ENCODE data around the gene SPPL3. TPM values are rescaled to one million over a fixed set of nuclear protein-coding genes. Genes with fewer than 3 reads are reported as not detected.

The SPPL3 gene
- total RNA-seq, 1 donor from 2014 or later = 51.3 TPM

- TF ChIP-seq CTCF (IDR thresholded peaks at IDR 0.05) = no peak
- no peak for DNase-seq (ENCODE audit: low spot score)
- no peaks in the 10 kb centered on the region for H3K36me3 Mint-ChIP-seq (ENCODE audit: low read depth)
- no peaks in the 10 kb centered on the region for H3K27me3 Mint-ChIP-seq (ENCODE audit: low read depth)
- H3K4me3 Mint-ChIP-seq (ENCODE audit: unreplicated experiment) = no peak overlapping the region
- H3K27ac Mint-ChIP-seq (ENCODE audit: unreplicated experiment) = peak overlapping the region; percentile 14
- H3K4me1 Mint-ChIP-seq (ENCODE audit: low read depth) = peaks cover 56% of the 10 kb centered on the region
- H3K9me3 Mint-ChIP-seq (ENCODE audit: low read depth) = no peaks in the 10 kb centered on the region
These were observed 52.7 kb downstream of the SPPL3 start for GRCh38 chr12:120851444-120851843.

GRCh38 chr12:120849765-120850164, 54.4 kb downstream of the SPPL3 start:
- H3K27ac Mint-ChIP-seq (ENCODE audit: unreplicated experiment) = peak overlapping the region; percentile 79
- no peak overlapping the region for H3K4me3 Mint-ChIP-seq (ENCODE audit: unreplicated experiment)
- H3K4me1 Mint-ChIP-seq (ENCODE audit: low read depth) = peaks cover 51% of the 10 kb centered on the region
- no peak for DNase-seq (ENCODE audit: low spot score)
- no peaks in the 10 kb centered on the region for H3K27me3 Mint-ChIP-seq (ENCODE audit: low read depth)
- peak; percentile 30 for TF ChIP-seq CTCF (IDR thresholded peaks at IDR 0.05)
- no peaks in the 10 kb centered on the region for H3K9me3 Mint-ChIP-seq (ENCODE audit: low read depth)
- H3K36me3 Mint-ChIP-seq (ENCODE audit: low read depth) = no peaks in the 10 kb centered on the region

GRCh38 chr12:120847814-120848213, 56.3 kb downstream of the SPPL3 start:
- no peaks in the 10 kb centered on the region for H3K36me3 Mint-ChIP-seq (ENCODE audit: low read depth)
- no peaks in the 10 kb centered on the region for H3K27me3 Mint-ChIP-seq (ENCODE audit: low read depth)
- H3K27ac Mint-ChIP-seq (ENCODE audit: unreplicated experiment) = no peak overlapping the region
- H3K9me3 Mint-ChIP-seq (ENCODE audit: low read depth) = no peaks in the 10 kb centered on the region
- peaks cover 47% of the 10 kb centered on the region for H3K4me1 Mint-ChIP-seq (ENCODE audit: low read depth)
- DNase-seq (ENCODE audit: low spot score) = no peak
- no peak for TF ChIP-seq CTCF (IDR thresholded peaks at IDR 0.05)
- H3K4me3 Mint-ChIP-seq (ENCODE audit: unreplicated experiment) = no peak overlapping the region

GRCh38 chr12:120847392-120847791, 56.8 kb downstream of the SPPL3 start:
- H3K27me3 Mint-ChIP-seq (ENCODE audit: low read depth) = no peaks in the 10 kb centered on the region
- no peaks in the 10 kb centered on the region for H3K9me3 Mint-ChIP-seq (ENCODE audit: low read depth)

GRCh38 chr12:120846721-120847120, 57.4 kb downstream of the SPPL3 start:
- no peaks in the 10 kb centered on the region for H3K9me3 Mint-ChIP-seq (ENCODE audit: low read depth)
- H3K27ac Mint-ChIP-seq (ENCODE audit: unreplicated experiment) = peak overlapping the region; percentile 60
- no peak for DNase-seq (ENCODE audit: low spot score)
- peaks cover 52% of the 10 kb centered on the region for H3K4me1 Mint-ChIP-seq (ENCODE audit: low read depth)
- no peaks in the 10 kb centered on the region for H3K27me3 Mint-ChIP-seq (ENCODE audit: low read depth)
- TF ChIP-seq CTCF (IDR thresholded peaks at IDR 0.05) = no peak
- H3K36me3 Mint-ChIP-seq (ENCODE audit: low read depth) = no peaks in the 10 kb centered on the region
- H3K4me3 Mint-ChIP-seq (ENCODE audit: unreplicated experiment) = no peak overlapping the region

More at GRCh38 chr12:120847392-120847791, 56.8 kb downstream of the SPPL3 start:
- Mint-ChIP-seq H3K27ac (ENCODE audit: unreplicated experiment) (no peak overlapping the region), H3K4me1 (ENCODE audit: low read depth) (peaks cover 52% of the 10 kb centered on the region), H3K4me3 (ENCODE audit: unreplicated experiment) (no peak overlapping the region), H3K36me3 (ENCODE audit: low read depth) (no peaks in the 10 kb centered on the region)
- no peak for TF ChIP-seq CTCF (IDR thresholded peaks at IDR 0.05)
- no peak for DNase-seq (ENCODE audit: low spot score)
